PC-9 (cell line): ENCODE measurements around the gene SEPTIN11.

ENCODE experiments used
- CTCF ChIP-seq: fragments of 200-600 bp; sonication (generic); conservative IDR thresholded peaks from 2 replicates; pipeline ENCODE4 v1.6.1; 2017; ENCODE audit warnings: mixed run types, antibody characterized with exemption, mild to moderate bottlenecking, moderate library complexity
- EZH2 ChIP-seq: fragments of 200-600 bp; sonication (generic); IDR thresholded peaks from 2 replicates; pipeline ENCODE4 v1.8.0; 2017; ENCODE audit warnings: antibody characterized with exemption, low read depth

- TF ChIP-seq CTCF (no peak), EZH2 (no peak)
Measured at GRCh38 chr4:76964769-76965168, 15.2 kb downstream of the SEPTIN11 start.
